ENCODE measurements around the gene TSHZ1. TPM values are rescaled to one million over a fixed set of nuclear protein-coding genes. Genes with fewer than 3 reads are reported as not detected.

The TSHZ1 gene
- total and polyA plus RNA-seq, 2 of the 8 experiments (the other 6 are each of a cell fraction or from before 2014, with no cell fraction given) = 0.03 to 0.32 TPM

DNA sequence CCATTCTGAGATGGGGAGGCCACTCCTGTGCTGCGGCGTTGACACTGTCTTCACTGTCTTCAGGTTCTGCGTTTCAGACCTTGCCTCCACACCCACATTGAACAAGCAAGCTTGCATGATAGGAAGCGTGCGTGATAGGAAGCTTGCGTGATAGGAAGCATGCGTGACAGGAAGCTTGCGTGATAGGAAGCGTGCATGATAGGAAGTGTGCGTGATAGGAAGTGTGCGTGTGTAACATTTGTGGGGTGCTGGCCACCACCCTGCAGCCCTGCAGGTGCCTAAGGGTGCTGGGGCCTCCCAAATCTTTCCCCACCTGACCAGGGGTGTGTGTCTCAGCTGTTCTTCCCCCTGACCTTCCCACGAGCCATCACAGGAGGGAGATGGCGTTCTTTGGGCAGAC lies 25.3 kb downstream of the TSHZ1 start:
- CTCF ChIA-PET (ENCODE audit: partially characterized antibody) = interaction anchor here (0.6 to 2.0 kb wide), 3 partner anchors 8 to 352 kb away, joined by 3 to 5 read pairs (median 3); no protein-coding TSS in a partner anchor
- 92% methylated on average over 13 of the region's 13 CpGs; no CpG with 5 or more reads in 1 of the 2 experiments for WGBS, 2 experiments (ENCODE audit: extremely low coverage in 1 of 2, insufficient coverage in 1 of 2, insufficient read length in 1 of 2, insufficient replicate concordance in 2 of 2, low coverage in 1 of 2, low lambda C conversion rate in 2 of 2, missing lambda C conversion rate in 1 of 2)

More for the DNA sequence above, 25.3 kb downstream of the TSHZ1 start:
- H3K9me3 ChIP-seq (ENCODE audit: insufficient read depth in 2 of 2, low read depth in 1 of 2, low read length in 1 of 2) = no peaks in the 10 kb centered on the region
- H2AFZ ChIP-seq (ENCODE audit: low read length) = no peak overlapping the region
- no peak overlapping the region for H2BK20ac ChIP-seq (ENCODE audit: low read length)
- H2AK5ac ChIP-seq (ENCODE audit: low read depth, low read length) = no peak overlapping the region
- no peak overlapping the region for H3K4ac ChIP-seq (replicated peaks; ENCODE audit: insufficient read length, low read depth, low read length)
- FAIRE-seq (no peak), DNase-seq (ENCODE audit: low read depth in 1 of 2, low spot score in 2 of 2) (no peak)
- no peak overlapping the region for H3K9ac ChIP-seq (replicated peaks in 1 of 4; ENCODE audit: extremely low read depth in 1 of 4, low read depth in 3 of 4, low read length in 3 of 4)
- no peak overlapping the region for H3K56ac ChIP-seq (replicated peaks; ENCODE audit: insufficient read length, low read depth, low read length)
- no peak overlapping the region for H2BK5ac ChIP-seq (ENCODE audit: low read depth, low read length)
- H2BK120ac ChIP-seq (replicated peaks; ENCODE audit: low read depth, low read length) = no peak overlapping the region
- H3K18ac ChIP-seq (ENCODE audit: extremely low read depth, low read length) = no peak overlapping the region
- no peaks in the 10 kb centered on the region for H3K36me3 ChIP-seq (ENCODE audit: control insufficient read depth in 2 of 4, insufficient read depth in 4 of 4, low read length in 3 of 4)
- H3K79me1 ChIP-seq (ENCODE audit: low read depth, low read length) = no peaks in the 10 kb centered on the region
- H4K8ac ChIP-seq (ENCODE audit: extremely low read depth, insufficient read depth, low read length) = no peak overlapping the region
- no peak overlapping the region for H3K14ac ChIP-seq (ENCODE audit: insufficient read length)
- H3K27me3 ChIP-seq (replicated peaks in 1 of 4; ENCODE audit: control insufficient read depth in 3 of 4, extremely low read depth in 1 of 4, insufficient read depth in 3 of 4, low read length in 3 of 4) = no peaks in the 10 kb centered on the region
- H4K91ac ChIP-seq (replicated peaks; ENCODE audit: insufficient read length, low read length) = no peak overlapping the region
- no peak overlapping the region for H2BK12ac ChIP-seq (ENCODE audit: low read depth, low read length)
- H2BK15ac ChIP-seq (ENCODE audit: low read length) = no peak overlapping the region
- H3K23me2 ChIP-seq (ENCODE audit: low read depth, low read length) = no peaks in the 10 kb centered on the region
- no peak overlapping the region for H3K23ac ChIP-seq (ENCODE audit: insufficient read length)
- H3K79me2 ChIP-seq (ENCODE audit: control insufficient read depth in 1 of 2, insufficient read depth in 2 of 2, low read length in 2 of 2) = no peaks in the 10 kb centered on the region
- no peaks in the 10 kb centered on the region for H4K20me1 ChIP-seq (replicated peaks in 1 of 2; ENCODE audit: control insufficient read depth in 1 of 2, insufficient read depth in 2 of 2, low read length in 2 of 2)
- TF ChIP-seq CBX5 (IDR thresholded peaks at IDR 0.05; ENCODE audit: low read depth, low read length) (no peak), TAF1 (IDR thresholded peaks at IDR 0.05; ENCODE audit: low read depth, low read length) (no peak), BCL11A (IDR thresholded peaks at IDR 0.05; ENCODE audit: low read depth in 2 of 2, low read length in 2 of 2) (no peak), HDAC6 (IDR thresholded peaks at IDR 0.05; ENCODE audit: low read depth, low read length) (no peak), JUN (IDR thresholded peaks at IDR 0.05; ENCODE audit: low read depth, low read length) (no peak), RAD21 (IDR thresholded peaks at IDR 0.05 in 1 of 2, conservative IDR thresholded peaks at IDR 0.05 in 1 of 2; ENCODE audit: low read depth in 2 of 2, low read length in 2 of 2) (peak in 1 of 2 experiments; percentile 22), ZNF274 (IDR thresholded peaks at IDR 0.05; ENCODE audit: borderline replicate concordance, extremely low read depth, low read length) (no peak)
- TF ChIP-seq, protein P1, sequence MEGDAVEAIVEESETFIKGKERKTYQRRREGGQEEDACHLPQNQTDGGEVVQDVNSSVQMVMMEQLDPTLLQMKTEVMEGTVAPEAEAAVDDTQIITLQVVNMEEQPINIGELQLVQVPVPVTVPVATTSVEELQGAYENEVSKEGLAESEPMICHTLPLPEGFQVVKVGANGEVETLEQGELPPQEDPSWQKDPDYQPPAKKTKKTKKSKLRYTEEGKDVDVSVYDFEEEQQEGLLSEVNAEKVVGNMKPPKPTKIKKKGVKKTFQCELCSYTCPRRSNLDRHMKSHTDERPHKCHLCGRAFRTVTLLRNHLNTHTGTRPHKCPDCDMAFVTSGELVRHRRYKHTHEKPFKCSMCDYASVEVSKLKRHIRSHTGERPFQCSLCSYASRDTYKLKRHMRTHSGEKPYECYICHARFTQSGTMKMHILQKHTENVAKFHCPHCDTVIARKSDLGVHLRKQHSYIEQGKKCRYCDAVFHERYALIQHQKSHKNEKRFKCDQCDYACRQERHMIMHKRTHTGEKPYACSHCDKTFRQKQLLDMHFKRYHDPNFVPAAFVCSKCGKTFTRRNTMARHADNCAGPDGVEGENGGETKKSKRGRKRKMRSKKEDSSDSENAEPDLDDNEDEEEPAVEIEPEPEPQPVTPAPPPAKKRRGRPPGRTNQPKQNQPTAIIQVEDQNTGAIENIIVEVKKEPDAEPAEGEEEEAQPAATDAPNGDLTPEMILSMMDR (IDR thresholded peaks at IDR 0.05; ENCODE audit: control extremely low read depth in 1 of 3, insufficient read depth in 1 of 3, low read depth in 1 of 3, low read length in 3 of 3) = peak in 1 of 3 experiments; percentile 22; a peak in 1 of 4 replicates
- TF ChIP-seq, protein P2, sequence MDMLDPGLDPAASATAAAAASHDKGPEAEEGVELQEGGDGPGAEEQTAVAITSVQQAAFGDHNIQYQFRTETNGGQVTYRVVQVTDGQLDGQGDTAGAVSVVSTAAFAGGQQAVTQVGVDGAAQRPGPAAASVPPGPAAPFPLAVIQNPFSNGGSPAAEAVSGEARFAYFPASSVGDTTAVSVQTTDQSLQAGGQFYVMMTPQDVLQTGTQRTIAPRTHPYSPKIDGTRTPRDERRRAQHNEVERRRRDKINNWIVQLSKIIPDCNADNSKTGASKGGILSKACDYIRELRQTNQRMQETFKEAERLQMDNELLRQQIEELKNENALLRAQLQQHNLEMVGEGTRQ (IDR thresholded peaks at IDR 0.05; ENCODE audit: low read length) = no peak
- H3K4me1 ChIP-seq (replicated peaks in 1 of 4; ENCODE audit: control insufficient read depth in 3 of 4, insufficient read depth in 4 of 4, low read length in 3 of 4) = no peaks in the 10 kb centered on the region
- no peak overlapping the region for H4K5ac ChIP-seq (ENCODE audit: insufficient read length, low read depth, low read length)
- no peak overlapping the region for H3K4me2 ChIP-seq (ENCODE audit: insufficient read depth in 1 of 2, low read depth in 2 of 2, low read length in 2 of 2)
- no peak overlapping the region for H3K4me3 ChIP-seq (ENCODE audit: extremely low read depth in 1 of 4, insufficient read depth in 2 of 4, low read depth in 3 of 4, low read length in 4 of 4)
- H3K27ac ChIP-seq (ENCODE audit: low read depth, low read length) = no peak overlapping the region
- POLR2A ChIA-PET (ENCODE audit: partially characterized antibody) = no interaction called here
